ENCODE measurements around the gene DNAL4. TPM values are rescaled to one million over a fixed set of nuclear protein-coding genes. Genes with fewer than 3 reads are reported as not detected.

The DNAL4 gene
- total RNA-seq, 2 experiments from 2014 or later = 5.5 to 6.0 TPM

- peaks cover 17% of the 10 kb centered on the region for H3K4me1 Mint-ChIP-seq (ENCODE audit: low read depth)
- TF ChIP-seq, protein P1, sequence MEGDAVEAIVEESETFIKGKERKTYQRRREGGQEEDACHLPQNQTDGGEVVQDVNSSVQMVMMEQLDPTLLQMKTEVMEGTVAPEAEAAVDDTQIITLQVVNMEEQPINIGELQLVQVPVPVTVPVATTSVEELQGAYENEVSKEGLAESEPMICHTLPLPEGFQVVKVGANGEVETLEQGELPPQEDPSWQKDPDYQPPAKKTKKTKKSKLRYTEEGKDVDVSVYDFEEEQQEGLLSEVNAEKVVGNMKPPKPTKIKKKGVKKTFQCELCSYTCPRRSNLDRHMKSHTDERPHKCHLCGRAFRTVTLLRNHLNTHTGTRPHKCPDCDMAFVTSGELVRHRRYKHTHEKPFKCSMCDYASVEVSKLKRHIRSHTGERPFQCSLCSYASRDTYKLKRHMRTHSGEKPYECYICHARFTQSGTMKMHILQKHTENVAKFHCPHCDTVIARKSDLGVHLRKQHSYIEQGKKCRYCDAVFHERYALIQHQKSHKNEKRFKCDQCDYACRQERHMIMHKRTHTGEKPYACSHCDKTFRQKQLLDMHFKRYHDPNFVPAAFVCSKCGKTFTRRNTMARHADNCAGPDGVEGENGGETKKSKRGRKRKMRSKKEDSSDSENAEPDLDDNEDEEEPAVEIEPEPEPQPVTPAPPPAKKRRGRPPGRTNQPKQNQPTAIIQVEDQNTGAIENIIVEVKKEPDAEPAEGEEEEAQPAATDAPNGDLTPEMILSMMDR (IDR thresholded peaks at IDR 0.05) = no peak
- CTCF ChIA-PET = interaction anchor here (0.9 to 1.3 kb wide), 3 partner anchors 9 to 72 kb away, joined by 3 to 5 read pairs (median 3); no protein-coding TSS in a partner anchor
- peaks cover 3% of the 10 kb centered on the region for H3K27me3 Mint-ChIP-seq
- no peaks in the 10 kb centered on the region for H3K36me3 Mint-ChIP-seq (ENCODE audit: low read depth)
- intact Hi-C loops (cut with micrococcal nuclease) = no loop called here
- POLR2A ChIA-PET = no interaction called here
- H3K9me3 Mint-ChIP-seq = no peaks in the 10 kb centered on the region
- ATAC-seq (no peak), DNase-seq (no peak)
- no peak overlapping the region for H3K4me3 Mint-ChIP-seq
- no peak overlapping the region for H3K27ac Mint-ChIP-seq
These were observed 4.6 kb upstream of the DNAL4 start for GRCh38 chr22:38798496-38798895.

GRCh38 chr22:38796262-38796957 is 2.5 kb upstream of the DNAL4 start:
- H3K4me3 Mint-ChIP-seq = no peak overlapping the region
- H3K27me3 Mint-ChIP-seq = peaks cover 3% of the 10 kb centered on the region
- no peaks in the 10 kb centered on the region for H3K36me3 Mint-ChIP-seq (ENCODE audit: low read depth)
- intact Hi-C loops (cut with micrococcal nuclease) = no loop called here
- TF ChIP-seq, protein P1 (IDR thresholded peaks at IDR 0.05) = no peak
- ATAC-seq (no peak), DNase-seq (no peak)
- CTCF ChIA-PET = no interaction called here
- H3K27ac Mint-ChIP-seq = no peak overlapping the region
- H3K9me3 Mint-ChIP-seq = no peaks in the 10 kb centered on the region
- peaks cover 23% of the 10 kb centered on the region for H3K4me1 Mint-ChIP-seq (ENCODE audit: low read depth)
- POLR2A ChIA-PET = no interaction called here

GRCh38 chr22:38795569-38795968 is 1.6 kb upstream of the DNAL4 start:
- Mint-ChIP-seq H3K4me3 (no peak overlapping the region), H3K36me3 (ENCODE audit: low read depth) (no peaks in the 10 kb centered on the region), H3K9me3 (no peaks in the 10 kb centered on the region), H3K4me1 (ENCODE audit: low read depth) (peaks cover 23% of the 10 kb centered on the region), H3K27ac (no peak overlapping the region), H3K27me3 (peaks cover 3% of the 10 kb centered on the region)
- TF ChIP-seq, protein P1 (IDR thresholded peaks at IDR 0.05) = no peak
- intact Hi-C loops (cut with micrococcal nuclease) = no loop called here
- ChIA-PET CTCF (interaction anchor here (1.5 kb wide), 1 partner anchor 74 kb away, joined by 4 read pairs; no protein-coding TSS in a partner anchor), POLR2A (interaction anchor here (0.6 kb wide), 1 partner anchor 483 kb away, joined by 3 read pairs; no protein-coding TSS in a partner anchor)
- ATAC-seq (no peak), DNase-seq (no peak)

GRCh38 chr22:38793317-38793716 is 626 bp downstream of the DNAL4 start:
- Mint-ChIP-seq H3K27ac (peak overlapping the region; percentile 82), H3K27me3 (peaks cover 3% of the 10 kb centered on the region), H3K9me3 (no peaks in the 10 kb centered on the region), H3K36me3 (ENCODE audit: low read depth) (no peaks in the 10 kb centered on the region), H3K4me1 (ENCODE audit: low read depth) (peaks cover 17% of the 10 kb centered on the region), H3K4me3 (peak overlapping the region; percentile 85)
- TF ChIP-seq, protein P1 (IDR thresholded peaks at IDR 0.05) = no peak
- ATAC-seq = no peak
- intact Hi-C loops (cut with micrococcal nuclease) = no loop called here
- no peak for DNase-seq
- POLR2A ChIA-PET = interaction anchor here (1.3 kb wide), 1 partner anchor 10 kb away, joined by 3 read pairs; no protein-coding TSS in a partner anchor
- CTCF ChIA-PET = interaction anchor here (0.9 to 3.6 kb wide), 3 partner anchors 24 to 50 kb away, joined by 3 to 14 read pairs (median 4); no protein-coding TSS in a partner anchor

DNA sequence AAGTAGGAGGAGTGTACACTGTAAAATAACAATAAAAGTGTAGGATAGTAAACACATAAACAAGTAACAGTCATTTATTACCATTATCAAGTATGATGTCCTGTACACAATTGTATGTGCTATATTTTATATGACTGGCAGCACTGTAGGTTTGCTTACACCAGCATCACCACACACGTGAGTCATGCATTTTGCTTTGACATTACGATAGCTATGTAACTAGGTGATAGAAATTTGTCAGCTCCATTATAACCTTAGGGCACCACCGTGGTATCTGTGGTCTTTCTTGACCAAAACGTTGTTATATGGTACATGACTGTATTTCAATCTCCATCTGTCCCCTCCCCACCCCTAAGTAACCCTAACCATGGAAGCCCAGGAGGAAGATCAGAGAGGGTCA is 1.1 kb downstream of the DNAL4 start:
- TF ChIP-seq, protein P1 (IDR thresholded peaks at IDR 0.05) = no peak
- DNase-seq (peak; percentile 67), ATAC-seq (peak; percentile 35)
- Mint-ChIP-seq H3K27ac (peak overlapping the region; percentile 82), H3K27me3 (peaks cover 3% of the 10 kb centered on the region), H3K4me3 (peak overlapping the region; percentile 85), H3K9me3 (no peaks in the 10 kb centered on the region), H3K4me1 (ENCODE audit: low read depth) (peaks cover 12% of the 10 kb centered on the region), H3K36me3 (ENCODE audit: low read depth) (no peaks in the 10 kb centered on the region)
- intact Hi-C loops (cut with micrococcal nuclease) = no loop called here
- ChIA-PET CTCF (interaction anchor here (0.9 to 3.6 kb wide), 3 partner anchors 24 to 50 kb away, joined by 3 to 14 read pairs (median 3); no protein-coding TSS in a partner anchor), POLR2A (interaction anchor here (1.1 to 1.3 kb wide), 2 partner anchors 10 to 12 kb away, joined by 3 read pairs; no protein-coding TSS in a partner anchor)

All from activated CD8-positive, alpha-beta T cell treated with anti-CD3 and anti-CD28 coated beads for 36 hours (primary cell).